MM.1S (cell line): ENCODE measurements around the gene EHF.

ENCODE experiments used
- EZH2 ChIP-seq: fragments of 300-600 bp; sonication (generic); optimal IDR thresholded peaks from 2 replicates; pipeline ENCODE3; 2017; ENCODE audit warnings: low read depth, mild to moderate bottlenecking, antibody characterized with exemption, low read length, mixed read lengths
- EZH2phosphoT487 ChIP-seq: fragments of 300-600 bp; sonication (generic); IDR thresholded peaks from 2 replicates; pipeline ENCODE4 v1.6.1; 2018; ENCODE audit warnings: antibody characterized with exemption, low read length
- TF ChIP-seq, protein P1 (sequence below): fragments of 300-600 bp; sonication (generic); IDR thresholded peaks from 2 replicates; pipeline ENCODE4 v1.5.1; 2016; ENCODE audit warnings: antibody characterized with exemption, low read length, mixed read lengths

DNA sequence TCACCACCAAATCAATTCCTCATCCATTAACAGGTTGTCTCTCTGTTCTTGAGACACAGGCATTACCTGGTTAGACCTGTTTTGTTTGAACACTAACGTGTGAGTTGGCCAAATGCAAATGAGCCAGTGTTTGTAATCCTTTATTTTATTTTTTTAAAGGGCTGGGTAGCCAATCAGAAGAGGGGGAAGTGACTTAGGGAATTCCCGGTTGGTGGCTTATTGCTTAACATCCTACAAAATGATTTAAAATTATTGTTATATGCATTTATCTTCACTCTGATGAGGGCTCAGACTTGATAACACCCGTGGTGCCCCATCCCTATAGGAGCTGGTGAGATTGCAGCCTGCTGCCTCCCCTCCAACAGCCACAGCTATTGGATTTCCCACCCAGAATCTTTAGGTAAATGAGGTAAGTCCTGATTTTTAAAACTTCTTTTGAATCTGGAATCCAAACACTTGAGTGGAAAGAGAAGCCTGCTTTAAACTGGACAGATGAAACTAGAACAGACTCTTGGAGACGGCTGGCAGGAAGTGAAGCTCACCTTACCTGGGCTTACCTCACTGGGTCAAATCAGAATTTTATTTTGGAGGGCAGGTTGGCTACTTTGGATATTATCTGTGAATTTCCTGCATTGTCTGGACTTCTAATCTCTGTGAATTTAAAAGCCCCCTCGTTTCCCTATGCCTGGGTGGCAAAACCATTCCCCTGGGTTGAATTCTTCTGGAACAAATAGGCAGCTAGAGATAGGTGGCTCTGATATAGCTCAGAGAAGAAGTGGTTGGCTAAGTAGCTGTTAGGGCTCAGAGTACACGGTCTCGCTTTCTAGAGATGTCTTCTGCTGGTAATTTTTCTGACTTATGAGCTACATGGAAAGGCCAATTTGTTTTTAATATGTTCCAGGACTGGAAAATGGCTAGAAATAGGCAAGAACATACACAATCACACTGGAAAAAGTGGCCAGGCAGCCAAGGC, at the start of gene EHF:
- TF ChIP-seq, protein P1, sequence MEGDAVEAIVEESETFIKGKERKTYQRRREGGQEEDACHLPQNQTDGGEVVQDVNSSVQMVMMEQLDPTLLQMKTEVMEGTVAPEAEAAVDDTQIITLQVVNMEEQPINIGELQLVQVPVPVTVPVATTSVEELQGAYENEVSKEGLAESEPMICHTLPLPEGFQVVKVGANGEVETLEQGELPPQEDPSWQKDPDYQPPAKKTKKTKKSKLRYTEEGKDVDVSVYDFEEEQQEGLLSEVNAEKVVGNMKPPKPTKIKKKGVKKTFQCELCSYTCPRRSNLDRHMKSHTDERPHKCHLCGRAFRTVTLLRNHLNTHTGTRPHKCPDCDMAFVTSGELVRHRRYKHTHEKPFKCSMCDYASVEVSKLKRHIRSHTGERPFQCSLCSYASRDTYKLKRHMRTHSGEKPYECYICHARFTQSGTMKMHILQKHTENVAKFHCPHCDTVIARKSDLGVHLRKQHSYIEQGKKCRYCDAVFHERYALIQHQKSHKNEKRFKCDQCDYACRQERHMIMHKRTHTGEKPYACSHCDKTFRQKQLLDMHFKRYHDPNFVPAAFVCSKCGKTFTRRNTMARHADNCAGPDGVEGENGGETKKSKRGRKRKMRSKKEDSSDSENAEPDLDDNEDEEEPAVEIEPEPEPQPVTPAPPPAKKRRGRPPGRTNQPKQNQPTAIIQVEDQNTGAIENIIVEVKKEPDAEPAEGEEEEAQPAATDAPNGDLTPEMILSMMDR: no peak
- TF ChIP-seq EZH2phosphoT487 (no peak), EZH2 (no peak)
